HG03280 (cell line): ENCODE data around the gene DIP2C.
A peak's percentile ranks its signal among the peaks of the same experiment; 100 is the strongest.
"Not testable (repeated sequence)": the region's sequence is repeated elsewhere in the genome, so short reads cannot be mapped to it uniquely, and the experiment has no call there.

ENCODE experiments used
- ATAC-seq: cut with Tn5 transposase; IDR thresholded peaks from one replicate; pipeline ENCODE4 v1.9.1; 2021; ENCODE audit warnings: mild to moderate bottlenecking, moderate library complexity; ENCODE audit not compliant: unreplicated experiment

The DIP2C gene

GRCh38 chr10:324593-324992 lies 364.9 kb downstream of the DIP2C start:
- ATAC-seq: no peak

GRCh38 chr10:323651-324293 lies 365.7 kb downstream of the DIP2C start:
- ATAC-seq: peak; percentile 89

DNA sequence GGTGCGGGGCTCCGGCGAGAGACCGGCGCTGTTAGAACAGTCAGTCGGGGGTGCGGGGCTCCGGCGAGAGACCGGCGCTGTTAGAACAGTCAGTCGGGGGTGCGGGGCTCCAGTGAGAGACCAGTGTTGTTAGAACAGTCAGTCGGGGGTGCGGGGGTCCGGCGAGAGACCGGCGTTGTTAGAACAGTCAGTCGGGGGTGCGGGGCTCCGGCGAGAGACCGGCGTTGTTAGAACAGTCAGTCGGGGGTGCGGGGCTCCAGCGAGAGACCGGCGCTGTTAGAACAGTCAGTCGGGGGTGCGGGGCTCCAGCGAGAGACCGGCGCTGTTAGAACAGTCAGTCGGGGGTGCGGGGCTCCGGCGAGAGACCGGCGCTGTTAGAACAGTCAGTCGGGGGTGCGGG lies 366.4 kb downstream of the DIP2C start:
- ATAC-seq: not testable (repeated sequence)

DNA sequence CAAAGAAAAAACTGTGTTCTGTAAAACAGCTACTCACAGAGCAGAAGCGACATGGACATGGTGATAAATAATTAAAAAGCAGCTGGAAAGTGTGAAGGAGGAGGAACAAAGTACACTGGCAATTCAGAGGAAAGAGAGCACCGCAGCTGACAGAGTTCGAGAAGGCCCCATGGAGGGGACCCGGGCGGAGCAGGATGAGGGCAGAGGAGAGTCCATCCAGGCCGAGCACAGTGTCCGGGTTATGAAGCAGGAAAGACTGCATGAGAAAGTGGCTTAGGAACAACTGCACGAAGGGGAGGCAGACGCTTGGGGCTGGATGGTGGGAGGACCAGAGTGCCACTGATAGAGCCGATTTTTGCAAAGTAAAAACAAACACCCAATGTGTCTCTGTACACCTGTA lies 368.7 kb downstream of the DIP2C start:
- ATAC-seq: no peak

- no peak for ATAC-seq
Observed at GRCh38 chr10:317926-318325, 371.5 kb downstream of the DIP2C start.

GRCh38 chr10:317271-317769 lies 372.1 kb downstream of the DIP2C start:
- peak; percentile 91 for ATAC-seq

- ATAC-seq: no peak
Observed at GRCh38 chr10:316390-316789, 373.1 kb downstream of the DIP2C start.

DNA sequence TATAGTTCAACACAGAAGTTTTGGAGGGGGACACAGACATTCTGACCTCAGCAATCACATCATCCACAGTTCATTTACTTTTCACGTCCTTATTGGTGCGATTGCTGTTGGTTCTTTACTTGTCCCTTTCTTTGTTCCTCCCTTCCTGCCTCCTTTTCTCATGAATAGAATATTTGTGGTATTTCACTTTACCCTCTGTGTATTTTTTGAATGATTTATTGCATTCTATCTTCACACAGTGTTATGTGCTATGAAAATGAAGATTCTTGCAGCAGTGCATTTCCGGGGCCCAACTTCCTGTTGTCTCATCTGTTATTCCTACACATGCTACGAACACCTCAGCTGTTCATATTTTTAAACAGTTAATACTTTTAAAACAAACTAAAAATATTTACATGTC lies 374.6 kb downstream of the DIP2C start:
- ATAC-seq: no peak

- ATAC-seq: no peak
Observed at GRCh38 chr10:314381-314780, 375.1 kb downstream of the DIP2C start.

DNA sequence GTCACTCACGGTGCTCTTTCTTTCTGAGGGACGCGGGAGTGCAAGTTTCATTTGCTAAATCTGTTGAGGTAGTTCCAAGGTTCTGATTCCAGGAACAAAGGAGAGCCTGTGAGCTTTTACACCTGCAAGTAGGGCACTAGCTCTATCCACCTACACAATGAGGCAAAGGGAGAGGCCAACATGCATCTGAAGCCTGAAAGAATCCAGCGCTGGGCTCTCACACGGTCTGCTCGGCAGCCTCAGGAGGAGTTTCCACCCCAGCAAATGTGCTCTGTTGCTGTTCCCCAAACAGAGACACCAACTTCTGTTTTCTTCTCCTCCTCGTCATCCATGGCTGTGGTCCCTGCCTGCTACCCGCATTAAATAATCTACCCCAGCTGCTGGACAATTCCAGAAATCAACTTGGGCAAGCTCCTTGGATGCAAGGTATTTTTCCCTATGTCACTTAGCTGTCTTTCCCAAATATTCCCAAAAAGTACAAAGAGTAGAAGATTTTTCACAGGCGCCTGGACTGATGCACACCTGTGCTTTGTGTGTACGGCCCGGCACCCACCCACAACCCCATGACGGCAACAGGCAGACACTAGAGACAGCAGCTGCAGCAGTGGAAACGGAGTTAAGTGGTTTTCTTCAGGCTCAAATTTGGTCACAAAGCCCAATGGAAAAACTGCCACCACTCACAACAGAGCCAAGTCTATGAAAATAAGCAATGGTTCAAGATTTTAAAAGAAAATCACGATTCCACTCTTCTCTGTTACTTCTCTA lies 377.4 kb downstream of the DIP2C start:
- no peak for ATAC-seq

DNA sequence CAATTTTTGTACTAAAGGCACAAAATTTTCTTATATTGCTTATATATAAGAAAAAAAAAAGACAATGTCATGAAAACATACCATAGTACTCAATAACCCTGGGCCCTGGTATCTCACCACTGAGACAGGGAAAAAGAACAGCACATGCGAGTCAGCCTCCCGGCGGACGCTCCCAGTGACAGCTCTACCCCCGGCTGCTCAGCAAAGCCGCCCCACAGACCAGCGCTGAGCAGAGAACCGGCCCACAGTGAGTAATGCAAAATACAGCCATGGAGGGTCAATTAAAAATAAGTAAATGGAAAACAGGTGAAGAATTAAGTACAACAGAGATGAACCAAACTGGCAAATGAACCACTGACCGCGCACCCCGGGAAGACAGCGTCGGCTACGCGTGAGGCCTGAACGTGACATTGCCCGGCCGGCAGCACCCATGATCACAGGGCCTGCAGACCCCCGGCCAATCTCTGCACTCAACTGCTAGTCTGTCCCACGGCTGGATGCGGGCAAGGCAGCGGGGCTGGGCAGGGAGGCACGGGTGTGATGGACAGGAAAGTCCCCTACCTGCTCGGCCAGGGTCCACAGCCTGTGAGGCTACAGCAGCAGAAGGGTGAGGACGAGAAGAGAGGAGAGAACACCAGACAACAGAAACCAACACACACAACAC lies 378.4 kb downstream of the DIP2C start:
- no peak for ATAC-seq

- ATAC-seq: no peak
Observed at GRCh38 chr10:310371-310770, 379.1 kb downstream of the DIP2C start.

DNA sequence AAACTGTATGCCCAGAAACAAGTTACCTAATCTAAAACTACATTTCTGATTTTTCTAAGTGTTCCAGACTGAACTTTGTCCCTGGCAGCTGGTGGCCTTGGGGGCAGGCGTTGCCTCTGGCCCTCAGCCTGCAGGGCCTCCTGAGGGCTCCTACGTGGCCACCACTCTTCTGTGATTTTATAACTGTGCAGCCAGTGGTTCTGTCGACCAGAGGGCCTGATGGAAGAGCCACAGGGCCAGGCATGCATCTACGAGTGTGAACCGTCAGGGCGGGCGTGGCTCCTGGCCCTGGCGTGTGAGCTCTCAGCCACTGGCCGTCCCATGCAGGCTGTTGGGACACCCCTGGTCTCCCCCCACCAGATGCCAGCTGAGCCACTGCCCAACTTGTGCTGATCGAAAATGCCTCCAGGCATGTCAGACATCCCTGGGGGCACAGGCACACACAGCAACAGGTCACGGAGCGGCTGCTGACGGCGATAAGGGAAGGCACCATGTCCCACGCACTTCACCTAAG lies 380.8 kb downstream of the DIP2C start:
- no peak for ATAC-seq

GRCh38 chr10:308101-308500 lies 381.4 kb downstream of the DIP2C start:
- no peak for ATAC-seq

DNA sequence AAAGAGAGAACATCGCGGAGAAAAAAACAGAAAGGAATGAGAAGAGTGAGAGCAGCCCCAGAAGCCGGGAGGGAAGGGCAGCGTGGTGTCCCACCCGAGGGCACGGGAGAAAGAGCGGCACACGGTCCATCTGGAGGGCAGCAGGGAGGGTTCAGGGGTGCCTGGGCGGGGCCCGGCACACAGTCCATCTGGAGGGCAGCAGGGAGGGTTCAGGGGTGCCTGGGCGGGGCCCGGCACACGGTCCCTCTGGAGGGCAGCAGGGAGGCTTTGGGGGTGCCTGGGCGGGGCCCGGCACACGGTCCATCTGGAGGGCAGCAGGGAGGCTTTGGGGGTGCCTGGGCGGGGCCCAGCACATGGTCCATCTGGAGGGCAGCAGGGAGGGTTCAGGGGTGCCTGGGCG lies 381.8 kb downstream of the DIP2C start:
- no peak for ATAC-seq

GRCh38 chr10:306675-307185 lies 382.7 kb downstream of the DIP2C start:
- no peak for ATAC-seq

DNA sequence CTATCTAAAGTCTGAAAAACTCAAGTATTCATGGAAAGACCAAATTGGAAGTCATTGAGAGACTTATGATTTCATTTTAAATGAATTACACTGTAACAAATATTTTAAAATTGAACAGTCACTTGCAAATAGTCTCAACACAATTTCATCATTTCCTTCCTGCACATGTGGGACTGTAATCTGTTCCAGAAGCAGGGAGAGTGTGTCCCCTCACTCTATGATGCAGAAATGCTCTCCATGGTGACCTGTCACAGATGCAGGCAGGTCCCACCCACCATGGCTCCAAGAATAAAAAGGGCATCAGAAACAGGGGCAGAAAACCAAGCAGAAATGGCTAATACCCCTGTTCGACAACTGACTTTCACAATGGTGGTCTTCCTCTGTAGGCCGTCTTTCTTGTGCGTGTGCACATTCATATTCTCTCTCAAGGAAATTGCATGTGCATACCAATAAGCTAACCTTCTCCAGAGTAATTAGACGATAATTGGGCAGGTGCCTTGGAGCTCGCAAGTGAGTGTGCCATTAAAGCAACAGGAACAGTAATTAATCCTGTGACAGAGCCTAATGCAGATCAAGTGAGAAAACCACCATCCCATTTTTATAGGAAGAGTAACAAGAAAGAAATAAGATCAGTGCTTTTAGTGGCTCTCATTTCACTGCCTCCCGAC lies 383.3 kb downstream of the DIP2C start:
- ATAC-seq: no peak

GRCh38 chr10:305034-305433 lies 384.4 kb downstream of the DIP2C start:
- ATAC-seq: no peak

DNA sequence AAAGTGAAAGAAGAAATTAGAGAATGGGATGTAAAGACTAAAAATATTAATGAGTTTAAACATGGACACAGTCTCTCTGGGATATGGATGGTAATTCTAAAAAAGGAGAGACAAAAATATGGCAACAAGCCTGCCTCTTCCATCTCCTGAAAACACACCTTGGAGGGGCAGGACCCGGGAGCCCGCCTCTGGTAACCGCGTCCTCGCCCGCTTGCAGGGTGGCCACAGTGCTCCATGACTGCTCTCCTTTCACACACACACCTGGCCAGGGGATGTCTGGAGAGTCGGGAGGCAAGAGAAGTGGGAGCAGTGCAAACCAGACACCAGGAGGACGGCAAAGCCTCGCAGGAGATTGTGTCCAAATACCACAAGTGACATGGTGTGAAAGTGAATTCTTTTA lies 387.9 kb downstream of the DIP2C start:
- ATAC-seq: no peak

GRCh38 chr10:300580-300979 lies 388.9 kb downstream of the DIP2C start:
- not testable (repeated sequence) for ATAC-seq

DNA sequence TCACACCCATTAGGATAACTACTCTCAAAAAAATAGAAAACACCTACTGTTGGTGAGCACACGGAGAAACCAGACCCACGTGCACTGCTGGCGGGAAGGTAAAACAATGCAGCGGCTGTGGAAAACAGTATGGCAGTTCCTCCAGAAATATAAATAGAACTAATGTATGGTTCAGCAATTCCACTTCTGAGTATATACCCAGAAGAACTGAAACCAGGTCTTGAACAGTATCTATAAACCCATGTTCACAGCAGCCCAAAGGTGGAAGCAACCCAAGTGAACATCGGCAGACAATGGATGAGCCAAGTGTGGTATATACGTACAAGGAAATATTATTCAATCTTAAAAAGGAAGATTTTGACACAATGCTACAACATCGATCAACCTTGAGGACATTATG lies 389.5 kb downstream of the DIP2C start:
- ATAC-seq: no peak
